ENCODE data around the gene ZNF618. TPM values are rescaled to one million over a fixed set of nuclear protein-coding genes. Genes with fewer than 3 reads are reported as not detected.
A peak's percentile ranks its signal among the peaks of the same experiment; 100 is the strongest.

ZNF618 gene
- total RNA-seq, 2 donors from 2014 or later = 4.6 to 11.3 TPM

GRCh38 chr9:114017741-114018715, 141.9 kb downstream of the ZNF618 start:
- Histone ChIP-seq H3K4me1 (replicated peaks) (no peaks in the 10 kb centered on the region), H3K4me3 (no peak overlapping the region), H3K36me3 (no peaks in the 10 kb centered on the region), H3K27ac (no peak overlapping the region), H3K9me3 (no peaks in the 10 kb centered on the region), H3K27me3 (replicated peaks; ENCODE audit: insufficient read depth) (no peaks in the 10 kb centered on the region)
- intact Hi-C loops (cut with DNase I) = no loop called here
- TF ChIP-seq POLR2AphosphoS5 (IDR thresholded peaks at IDR 0.05) (no peak), POLR2A (IDR thresholded peaks at IDR 0.05) (no peak), CTCF (IDR thresholded peaks at IDR 0.05) (no peak)
- DNase-seq (ENCODE audit: low spot score) = peak; percentile 1
- WGBS = 90% methylated on average over 6 of the region's 6 CpGs

- H3K4me1 ChIP-seq (replicated peaks) = no peaks in the 10 kb centered on the region
- WGBS = 88% methylated on average over 3 of the region's 3 CpGs
- TF ChIP-seq POLR2AphosphoS5 (IDR thresholded peaks at IDR 0.05) = no peak
- no peak for TF ChIP-seq CTCF (IDR thresholded peaks at IDR 0.05)
- TF ChIP-seq POLR2A (IDR thresholded peaks at IDR 0.05) = no peak
- H3K9me3 ChIP-seq = no peaks in the 10 kb centered on the region
- H3K4me3 ChIP-seq = no peak overlapping the region
- no peaks in the 10 kb centered on the region for H3K27me3 ChIP-seq (replicated peaks; ENCODE audit: insufficient read depth)
- no peak overlapping the region for H3K27ac ChIP-seq
- intact Hi-C loops (cut with DNase I) = no loop called here
- DNase-seq (ENCODE audit: low spot score) = no peak
- no peaks in the 10 kb centered on the region for H3K36me3 ChIP-seq
Measured at GRCh38 chr9:114021578-114021977, 145.5 kb downstream of the ZNF618 start.

GRCh38 chr9:114023961-114024360, 147.9 kb downstream of the ZNF618 start:
- Histone ChIP-seq H3K27me3 (replicated peaks; ENCODE audit: insufficient read depth) (no peaks in the 10 kb centered on the region), H3K36me3 (no peaks in the 10 kb centered on the region), H3K9me3 (no peaks in the 10 kb centered on the region), H3K27ac (no peak overlapping the region), H3K4me1 (replicated peaks) (no peaks in the 10 kb centered on the region), H3K4me3 (no peak overlapping the region)
- no peak for DNase-seq (ENCODE audit: low spot score)
- WGBS = 97% methylated on average over 1 of the region's 1 CpG
- no peak for TF ChIP-seq CTCF (IDR thresholded peaks at IDR 0.05)
- intact Hi-C loops (cut with DNase I) = no loop called here

- intact Hi-C loops (cut with DNase I) = no loop called here
- 91% methylated on average over 3 of the region's 3 CpGs for WGBS
- Histone ChIP-seq H3K4me3 (no peak overlapping the region), H3K27ac (no peak overlapping the region), H3K4me1 (replicated peaks) (no peaks in the 10 kb centered on the region), H3K36me3 (no peaks in the 10 kb centered on the region), H3K9me3 (no peaks in the 10 kb centered on the region), H3K27me3 (replicated peaks; ENCODE audit: insufficient read depth) (no peaks in the 10 kb centered on the region)
- no peak for DNase-seq (ENCODE audit: low spot score)
- TF ChIP-seq POLR2AphosphoS5 (IDR thresholded peaks at IDR 0.05) (no peak), POLR2A (IDR thresholded peaks at IDR 0.05) (no peak), CTCF (IDR thresholded peaks at IDR 0.05) (no peak)
Measured at GRCh38 chr9:114025196-114025753, 149.2 kb downstream of the ZNF618 start.

All from prostate gland (tissue), 2 donors.